Naive thymus-derived CD8-positive, alpha-beta T cell (primary cell): ENCODE data around the gene SEH1L. TPM values are rescaled to one million over a fixed set of nuclear protein-coding genes. Genes with fewer than 3 reads are reported as not detected.
A peak's percentile ranks its signal among the peaks of the same experiment; 100 is the strongest.
"Not testable (repeated sequence)": the region's sequence is repeated elsewhere in the genome, so short reads cannot be mapped to it uniquely, and the experiment has no call there.

ENCODE experiments used
- ATAC-seq, 2 donors: fragments of 150-1000 bp; cut with Tn5 transposase in 1 of 2; sonication (Bioruptor Pico), chemical (Tn5 transposase) in 1 of 2; 1 replicate in 1 of 2; 2 replicates in 1 of 2; pipeline ENCODE4 v1.10.0; 2021; ENCODE audit warnings: mild to moderate bottlenecking in 2 of 2, moderate library complexity in 2 of 2
- POLR2A ChIA-PET: fragments of 350-600 bp; sonication (Branson Sonifier 250); formaldehyde crosslinking; loops from one replicate; lab custom pipeline; 2021; ENCODE audit warnings: antibody characterized with exemption; lab: Charles Lee
- DNase-seq, 10 donors: peaks; one replicate each; pipeline versions ENCODE4 v3.0.0 to v3.0.0-alpha.2; 2020 to 2022
- H3K27ac Mint-ChIP-seq, 10 donors: one replicate each; pipeline ENCODE4 v1.8.0; 2020 to 2022; ENCODE audit warnings: mild to moderate bottlenecking in 10 of 10, mixed read lengths in 10 of 10, moderate library complexity in 4 of 10, inconsistent platforms in 1 of 10
- H3K27me3 Mint-ChIP-seq, 5 donors: one replicate each; pipeline ENCODE4 v1.8.0; 2021 to 2022; ENCODE audit warnings: mixed read lengths in 5 of 5
- H3K36me3 Mint-ChIP-seq, 3 donors: one replicate each; pipeline ENCODE4 v1.8.0; 2020 to 2022; ENCODE audit warnings: mixed read lengths in 3 of 3, mild to moderate bottlenecking in 2 of 3, inconsistent platforms in 1 of 3
- H3K4me1 Mint-ChIP-seq, 4 donors: one replicate each; pipeline ENCODE4 v1.8.0; 2021 to 2022; ENCODE audit warnings: mixed read lengths in 4 of 4
- H3K4me3 Mint-ChIP-seq, 10 donors: one replicate each; pipeline ENCODE4 v1.8.0; 2020 to 2022; ENCODE audit warnings: mild to moderate bottlenecking in 10 of 10, mixed read lengths in 10 of 10, moderate library complexity in 6 of 10, inconsistent platforms in 1 of 10
- H3K9me3 Mint-ChIP-seq, 9 donors: one replicate each; pipeline ENCODE4 v1.8.0; 2020 to 2022; ENCODE audit warnings: mixed read lengths in 9 of 9, mild to moderate bottlenecking in 3 of 9, inconsistent platforms in 1 of 9, moderate library complexity in 1 of 9
- polyA plus RNA-seq, 3 donors: library from polyadenylated mRNA; unstranded; fragments of 300-500 nt; fragmentation: Illumina TruSeq; gene quantifications; one replicate each; pipeline ENCODE4 v1.2.3, GENCODE V29; 2021
- total RNA-seq, 8 experiments: library from RNA in 2 of 8; stranded (reverse) in 2 of 8; gene quantifications; one replicate each; pipeline ENCODE4 v1.2.3 and lab custom pipeline; 2021 to 2026

Gene SEH1L
- total and polyA plus RNA-seq, 5 experiments from 2014 or later = 25.5 to 41.7 (median 37.1) TPM

DNA sequence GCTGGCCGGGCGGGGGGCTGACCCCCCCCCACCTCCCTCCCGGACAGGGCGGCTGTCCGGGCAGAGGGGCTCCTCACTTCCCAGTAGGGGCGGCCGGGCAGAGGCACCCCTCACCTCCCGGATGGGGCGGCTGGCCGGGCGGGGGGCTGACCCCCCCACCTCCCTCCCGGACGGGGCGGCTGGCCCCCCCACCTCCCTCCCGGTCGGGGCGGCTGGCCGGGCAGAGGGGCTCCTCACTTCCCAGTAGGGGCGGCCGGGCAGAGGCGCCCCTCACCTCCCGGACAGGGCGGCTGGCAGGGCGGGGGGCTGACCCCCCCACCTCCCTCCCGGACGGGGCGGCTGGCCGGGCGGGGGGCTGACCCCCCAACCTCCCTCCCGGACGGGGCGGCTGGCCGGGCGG, 32.3 kb downstream of the SEH1L start:
- H3K4me3 Mint-ChIP-seq, POLR2A ChIA-PET, H3K27me3 Mint-ChIP-seq, H3K27ac Mint-ChIP-seq, ATAC-seq, DNase-seq, H3K9me3 Mint-ChIP-seq, H3K4me1 Mint-ChIP-seq: not testable (repeated sequence)
- H3K36me3 Mint-ChIP-seq = peaks cover 3 to 46% (median 5%) of the 10 kb centered on the region in 3 donors

DNA sequence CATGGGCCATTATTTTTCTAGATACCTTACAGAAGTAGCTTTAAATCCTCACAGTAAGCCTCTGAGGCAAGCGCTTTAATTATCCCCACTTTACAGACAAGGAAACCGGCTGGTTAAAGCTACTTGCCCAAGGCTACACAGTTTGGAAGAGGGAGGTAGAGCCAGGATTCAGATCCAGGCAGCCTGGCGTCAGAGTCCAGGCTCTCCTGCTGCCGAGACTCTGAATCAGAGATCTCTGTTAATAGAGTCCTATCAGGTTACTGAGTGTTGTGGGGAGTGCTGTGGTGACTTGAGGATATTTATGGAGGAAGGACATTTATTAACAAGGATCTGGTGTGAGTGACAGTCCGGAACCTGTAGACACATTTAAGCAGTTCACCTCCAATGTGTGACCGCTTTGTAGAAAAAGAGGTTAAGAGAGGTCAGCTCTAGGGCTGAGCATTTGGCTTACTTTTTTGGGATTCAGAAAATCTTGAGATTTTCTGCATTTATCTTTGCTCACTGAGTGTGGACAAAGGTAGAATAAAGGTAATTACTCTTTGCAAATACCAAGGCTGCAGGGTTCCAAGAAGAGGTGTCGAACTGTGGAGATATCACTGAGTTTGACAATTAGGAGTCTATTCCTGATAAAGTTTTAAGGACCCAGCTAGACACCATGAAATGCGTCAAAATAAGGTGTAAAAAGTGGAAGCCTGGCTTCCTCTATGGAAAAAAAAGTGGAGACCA, 41.7 kb downstream of the SEH1L start:
- ATAC-seq (no peak), DNase-seq (no peak)
- Mint-ChIP-seq H3K27ac (peak overlapping the region in 9 of 10 donors; percentile 45 to 97 (median 93)), H3K4me3 (peak overlapping the region; percentile 89 to 99 (median 97)), H3K36me3 (peaks cover 0 to 11% (median 0%) of the 10 kb centered on the region in 3 donors), H3K4me1 (peaks cover 18 to 34% (median 20%) of the 10 kb centered on the region in 4 donors), H3K27me3 (no peaks in the 10 kb centered on the region), H3K9me3 (no peaks in the 10 kb centered on the region)
- POLR2A ChIA-PET = interaction anchor here (0.5 to 3.5 kb wide), 5 partner anchors 12 to 287 kb away, joined by 3 to 41 read pairs (median 6); partner anchors contain the start of genes CEP76, PSMG2 and SEH1L

DNA sequence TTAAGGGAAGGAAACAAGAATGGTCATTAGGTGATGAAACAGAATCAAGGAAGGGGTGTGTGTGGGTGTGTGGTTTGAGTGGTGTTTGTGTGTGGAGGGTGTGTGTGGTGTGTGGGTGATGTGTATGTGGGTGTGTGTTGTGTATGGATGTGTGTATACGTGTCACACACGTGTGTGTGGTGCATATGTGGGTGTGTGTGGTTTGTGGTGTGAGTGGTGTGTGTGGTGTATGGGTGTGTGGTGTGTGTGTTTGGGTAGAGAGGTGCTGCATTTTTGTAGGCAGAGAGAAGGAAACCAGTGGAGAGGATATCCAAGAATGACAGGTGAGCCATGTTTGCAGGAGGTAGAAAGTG, 42.3 kb downstream of the SEH1L start:
- H3K27me3 Mint-ChIP-seq = no peaks in the 10 kb centered on the region
- peak overlapping the region; percentile 80 to 97 (median 91) for H3K27ac Mint-ChIP-seq
- POLR2A ChIA-PET = interaction anchor here (2.0 to 3.5 kb wide), 3 partner anchors 13 to 287 kb away, joined by 6 to 41 read pairs (median 7); partner anchors contain the start of genes CEP76, PSMG2 and SEH1L
- H3K9me3 Mint-ChIP-seq = no peaks in the 10 kb centered on the region
- H3K4me3 Mint-ChIP-seq = peak overlapping the region; percentile 89 to 99 (median 97)
- ATAC-seq = no peak
- H3K36me3 Mint-ChIP-seq = peaks cover 0 to 9% (median 0%) of the 10 kb centered on the region in 3 donors
- peaks cover 18 to 34% (median 20%) of the 10 kb centered on the region in 4 donors for H3K4me1 Mint-ChIP-seq
- peak in 4 of 10 donors; percentile 4 to 42 (median 8) for DNase-seq

DNA sequence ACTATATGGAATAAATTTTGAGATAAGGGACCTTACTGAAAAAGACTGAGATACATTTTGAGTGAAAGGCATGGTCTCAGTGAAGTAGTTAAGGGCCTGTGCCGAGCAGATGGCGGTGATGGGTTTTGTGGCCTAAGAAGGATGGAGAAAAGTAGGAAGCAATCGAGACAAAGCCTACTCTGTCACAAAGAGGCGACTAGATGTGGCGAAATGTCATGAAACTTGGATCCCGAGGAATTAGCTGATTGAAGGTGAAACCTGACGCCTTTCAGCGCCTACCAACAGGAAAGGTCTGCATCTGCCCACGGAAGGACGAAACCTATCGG, 42.8 kb downstream of the SEH1L start:
- ATAC-seq = no peak

DNA sequence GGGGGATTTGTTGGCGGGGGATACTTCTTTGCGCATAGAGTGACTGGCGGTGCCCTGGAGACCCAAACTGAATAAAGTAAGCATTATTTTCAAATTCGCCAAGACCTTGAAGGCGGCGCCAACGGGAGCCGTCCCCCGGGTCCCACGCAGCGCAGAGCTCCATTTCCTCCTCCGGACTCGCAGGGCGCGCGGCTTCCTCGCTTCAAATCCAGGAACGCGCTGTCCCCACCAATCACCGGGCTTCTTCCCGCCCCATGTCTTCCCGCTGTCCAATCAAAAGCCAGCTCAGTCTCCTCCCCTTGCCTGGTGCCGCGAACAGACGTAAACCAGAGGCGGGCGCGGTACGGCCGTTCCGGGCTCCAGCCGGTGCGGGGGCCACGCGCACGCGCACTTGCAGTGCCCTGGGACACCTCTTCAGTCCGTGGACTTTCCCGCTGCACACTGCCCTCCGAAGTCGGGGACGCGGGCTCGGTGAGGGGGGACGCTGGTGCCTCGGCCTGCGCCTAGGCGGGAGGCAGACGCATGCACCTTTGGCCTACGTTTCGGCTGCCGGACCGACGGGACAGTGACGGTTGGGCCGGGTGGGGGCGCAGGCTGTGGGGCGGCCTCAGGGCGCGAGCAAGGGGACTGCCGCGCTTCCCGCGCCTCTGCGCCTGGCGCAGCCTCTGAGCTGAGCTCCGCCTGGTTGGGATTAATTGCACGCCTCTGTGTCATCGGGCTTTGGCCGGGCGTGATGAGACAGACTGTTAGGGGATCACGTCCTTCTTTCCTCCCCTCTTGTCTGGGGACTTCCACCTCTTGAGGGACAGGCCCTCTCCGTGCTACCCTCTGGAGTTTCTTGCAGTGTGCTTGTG, 43.4 kb downstream of the SEH1L start, which contains the start of gene CEP192:
Gene CEP192, plus strand, starts transcription at position 396 of the 854 bp plus-strand sequence. CDS start 8,063 bp downstream, outside the sequence.
- H3K4me3 Mint-ChIP-seq = peak within 1 kb of the TSS; percentile 89 to 99 (median 97)
- peak; percentile 93 to 97 for ATAC-seq
- peak within 1 kb of the TSS; percentile 84 to 98 (median 94) for H3K27ac Mint-ChIP-seq
- no peaks in the 10 kb centered on the region for H3K9me3 Mint-ChIP-seq
- DNase-seq = peak; percentile 95 to 99 (median 97)
- peaks cover 0 to 6% (median 0%) of the 10 kb centered on the region in 3 donors for H3K36me3 Mint-ChIP-seq
- POLR2A ChIA-PET = interaction anchor here (0.8 to 3.5 kb wide), 9 partner anchors 9 to 614 kb away, joined by 3 to 41 read pairs (median 7); partner anchors contain the start of genes AFG3L2, CEP76, PSMG2 and PTPN2
- no peaks in the 10 kb centered on the region for H3K27me3 Mint-ChIP-seq
- peaks cover 18 to 34% (median 20%) of the 10 kb centered on the region in 4 donors for H3K4me1 Mint-ChIP-seq

More for the DNA sequence above, 42.8 kb downstream of the SEH1L start:
- POLR2A ChIA-PET = interaction anchor here (0.8 to 3.5 kb wide), 8 partner anchors 9 to 614 kb away, joined by 3 to 41 read pairs (median 7); partner anchors contain the start of genes AFG3L2, CEP76, PSMG2 and PTPN2
- Mint-ChIP-seq H3K4me1 (peaks cover 18 to 34% (median 20%) of the 10 kb centered on the region in 4 donors), H3K9me3 (no peaks in the 10 kb centered on the region), H3K27ac (peak overlapping the region; percentile 80 to 98 (median 94)), H3K27me3 (no peaks in the 10 kb centered on the region), H3K4me3 (peak overlapping the region; percentile 89 to 99 (median 97)), H3K36me3 (peaks cover 0 to 6% (median 0%) of the 10 kb centered on the region in 3 donors)
- peak in 1 of 10 donors; percentile 2 for DNase-seq

DNA sequence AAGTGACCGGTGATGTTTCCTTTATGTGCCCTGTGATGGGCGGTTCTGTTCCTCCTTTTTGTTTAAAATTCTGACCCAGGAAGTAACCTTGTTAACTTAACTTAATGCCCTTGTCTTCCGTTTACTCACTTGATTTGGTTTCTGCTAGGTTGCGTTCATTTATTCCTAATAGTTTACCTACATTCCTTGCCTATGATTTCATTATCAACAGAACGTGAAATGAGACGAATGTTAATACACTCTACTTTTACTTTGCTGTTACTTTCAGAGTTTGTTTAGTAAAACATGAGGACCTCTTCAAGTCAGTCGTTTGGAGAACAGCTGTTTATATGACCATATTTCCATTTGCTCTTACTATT, 44.0 kb downstream of the SEH1L start:
- ATAC-seq (no peak), DNase-seq (no peak)
- H3K27ac Mint-ChIP-seq = peak overlapping the region; percentile 84 to 98 (median 94)
- no peaks in the 10 kb centered on the region for H3K27me3 Mint-ChIP-seq
- H3K4me1 Mint-ChIP-seq = peaks cover 18 to 34% (median 20%) of the 10 kb centered on the region in 4 donors
- POLR2A ChIA-PET = interaction anchor here (1.0 to 3.5 kb wide), 5 partner anchors 43 to 289 kb away, joined by 3 to 41 read pairs (median 8); partner anchors contain the start of genes CEP76, PSMG2, PTPN2 and SEH1L
- H3K36me3 Mint-ChIP-seq = peaks cover 0 to 3% (median 0%) of the 10 kb centered on the region in 3 donors
- no peaks in the 10 kb centered on the region for H3K9me3 Mint-ChIP-seq
- peak overlapping the region; percentile 89 to 99 (median 97) for H3K4me3 Mint-ChIP-seq

DNA sequence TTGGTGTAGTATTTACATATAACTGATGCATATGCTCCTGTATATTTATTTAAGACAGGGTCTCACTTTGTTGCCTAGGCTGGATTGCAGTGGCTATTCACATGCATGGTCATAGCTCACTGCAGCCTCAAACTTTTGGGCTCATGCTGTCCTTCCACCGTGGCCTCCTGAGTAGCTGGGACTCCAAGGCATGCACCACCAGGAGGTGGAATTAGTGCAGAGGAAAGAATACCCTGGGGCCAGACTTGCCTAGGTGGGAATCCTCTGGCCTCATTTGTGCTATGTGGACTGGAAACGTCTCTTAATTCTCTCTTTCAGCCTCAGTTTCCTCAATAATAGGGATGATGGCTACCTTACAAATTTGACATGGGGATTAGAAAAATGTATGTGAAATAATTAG, 45.6 kb downstream of the SEH1L start:
- peaks cover 23 to 34% (median 24%) of the 10 kb centered on the region in 4 donors for H3K4me1 Mint-ChIP-seq

DNA sequence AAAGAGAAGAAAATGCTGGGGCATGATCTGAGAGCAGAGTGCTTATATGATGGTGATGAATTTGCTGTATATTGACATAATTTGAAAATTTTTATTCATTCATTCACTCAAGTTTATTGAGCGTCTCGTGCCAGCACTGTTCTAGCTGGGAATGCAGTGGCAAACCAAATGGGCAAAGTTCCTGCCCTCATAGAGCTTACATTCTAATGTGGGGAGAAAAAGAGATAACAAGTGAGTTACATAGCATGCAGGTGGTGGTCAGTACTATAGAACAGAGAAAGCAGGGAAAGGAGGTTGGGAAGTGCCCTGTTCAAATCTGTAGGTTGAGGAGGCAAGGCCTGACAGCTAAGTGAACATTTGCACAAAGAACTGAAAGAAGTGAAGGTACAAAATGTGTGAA, 47.6 kb downstream of the SEH1L start:
- Mint-ChIP-seq H3K9me3 (no peaks in the 10 kb centered on the region), H3K27ac (no peak overlapping the region), H3K4me3 (no peak overlapping the region), H3K4me1 (peaks cover 18 to 25% (median 19%) of the 10 kb centered on the region in 4 donors), H3K27me3 (no peaks in the 10 kb centered on the region), H3K36me3 (peaks cover 0 to 11% (median 0%) of the 10 kb centered on the region in 3 donors)
- POLR2A ChIA-PET = interaction anchor here (0.7 kb wide), 1 partner anchor 20 kb away, joined by 7 read pairs; no protein-coding TSS in a partner anchor
- ATAC-seq (no peak), DNase-seq (no peak)

More for the DNA sequence above, 45.6 kb downstream of the SEH1L start:
- H3K27me3 Mint-ChIP-seq = no peaks in the 10 kb centered on the region
- POLR2A ChIA-PET = no interaction called here
- DNase-seq (no peak), ATAC-seq (no peak)
- peak overlapping the region in 5 of 10 donors; percentile 8 to 99 (median 98) for H3K4me3 Mint-ChIP-seq
- H3K27ac Mint-ChIP-seq = no peak overlapping the region
- no peaks in the 10 kb centered on the region for H3K36me3 Mint-ChIP-seq
- no peaks in the 10 kb centered on the region for H3K9me3 Mint-ChIP-seq

DNA sequence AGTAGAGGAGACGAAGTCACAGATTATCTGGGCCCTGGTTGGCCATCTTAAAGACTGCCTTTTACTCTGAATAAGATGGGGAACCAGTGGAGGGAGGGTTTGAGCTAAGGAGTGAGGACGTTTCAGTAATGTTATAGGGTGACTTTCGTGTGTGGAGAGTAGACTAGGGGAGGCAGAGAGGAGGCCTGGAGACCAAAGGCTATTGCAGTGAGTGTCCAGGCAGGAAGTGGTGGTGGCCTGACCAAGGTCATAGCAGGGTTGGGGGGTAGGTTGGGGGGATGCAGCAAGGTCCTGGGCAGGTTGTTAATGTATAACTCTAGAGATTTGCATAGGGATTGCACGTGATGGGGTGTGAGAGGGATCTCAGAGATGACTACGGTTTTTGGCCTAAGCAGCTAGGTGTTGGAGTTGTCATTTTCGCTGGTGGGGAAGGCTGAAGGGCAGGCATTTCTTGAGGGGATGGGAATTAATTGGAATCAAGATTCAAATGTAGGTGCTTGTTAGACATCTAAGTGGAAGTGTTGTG, 48.2 kb downstream of the SEH1L start:
- no peak overlapping the region for H3K4me3 Mint-ChIP-seq
- H3K4me1 Mint-ChIP-seq = peaks cover 12 to 19% (median 15%) of the 10 kb centered on the region in 4 donors
- no peaks in the 10 kb centered on the region for H3K27me3 Mint-ChIP-seq
- POLR2A ChIA-PET = no interaction called here
- peaks cover 0 to 17% (median 0%) of the 10 kb centered on the region in 3 donors for H3K36me3 Mint-ChIP-seq
- no peak overlapping the region for H3K27ac Mint-ChIP-seq
- ATAC-seq = no peak
- DNase-seq = no peak
- H3K9me3 Mint-ChIP-seq = no peaks in the 10 kb centered on the region

DNA sequence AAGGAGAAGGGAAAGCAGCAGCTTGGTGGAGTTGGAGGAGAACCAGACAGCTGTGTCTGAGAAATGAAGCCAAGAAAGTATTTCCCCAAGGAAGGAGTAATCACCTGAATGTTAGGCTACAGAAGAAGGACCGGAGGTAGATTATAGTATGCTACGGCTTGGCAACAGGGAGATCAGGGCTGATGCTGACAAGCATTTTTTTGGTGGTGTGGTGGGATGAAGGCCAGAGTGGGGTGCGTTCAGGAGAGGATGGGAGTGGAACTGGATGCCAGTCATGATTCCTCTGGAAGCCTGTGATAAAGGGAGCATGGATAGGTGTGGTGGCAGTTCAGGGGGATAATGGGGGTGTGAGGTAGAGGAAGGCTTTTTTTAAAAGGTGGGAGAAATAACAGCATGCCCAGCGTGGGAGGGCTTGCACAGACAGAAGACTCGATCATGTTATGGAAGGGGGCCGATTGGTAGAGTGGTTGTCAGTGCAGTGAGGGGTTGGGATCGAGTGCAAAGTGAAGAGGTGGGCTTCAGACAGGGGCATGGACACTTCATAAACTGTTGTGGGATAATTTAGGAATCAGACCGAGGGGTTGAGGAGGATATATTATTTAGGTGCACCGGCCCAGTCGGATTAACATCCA, 49.0 kb downstream of the SEH1L start:
- no peak for ATAC-seq
- H3K27me3 Mint-ChIP-seq = no peaks in the 10 kb centered on the region
- no peak for DNase-seq
- H3K36me3 Mint-ChIP-seq = peaks cover 0 to 23% (median 0%) of the 10 kb centered on the region in 3 donors
- H3K9me3 Mint-ChIP-seq = no peaks in the 10 kb centered on the region
- no peak overlapping the region for H3K4me3 Mint-ChIP-seq
- H3K4me1 Mint-ChIP-seq = peaks cover 10 to 17% (median 13%) of the 10 kb centered on the region in 4 donors
- POLR2A ChIA-PET = no interaction called here
- H3K27ac Mint-ChIP-seq = no peak overlapping the region

DNA sequence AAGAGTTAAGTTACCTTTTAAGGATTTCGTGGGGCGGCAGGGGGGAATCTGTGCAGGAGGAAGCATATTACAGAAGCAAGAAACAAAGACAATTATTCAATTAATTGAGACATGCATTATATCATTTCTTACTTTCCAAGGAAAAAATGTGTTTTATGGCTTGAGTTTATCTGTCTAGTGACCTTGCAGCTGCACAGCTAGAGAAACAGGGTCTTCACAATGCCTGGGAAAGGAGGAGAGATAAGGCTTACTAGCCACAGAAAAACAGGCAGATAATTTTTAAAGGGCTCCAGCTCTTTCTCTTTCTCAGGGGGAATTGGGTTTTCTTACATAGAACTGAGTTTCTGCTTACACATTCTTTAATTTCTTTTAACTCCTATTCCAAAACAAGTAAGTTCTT, 49.5 kb downstream of the SEH1L start:
- Mint-ChIP-seq H3K4me1 (peaks cover 10 to 11% (median 10%) of the 10 kb centered on the region in 4 donors), H3K36me3 (peaks cover 0 to 25% (median 0%) of the 10 kb centered on the region in 3 donors), H3K27ac (peak overlapping the region in 1 of 10 donors; percentile 21)
- POLR2A ChIA-PET, DNase-seq, H3K4me3 Mint-ChIP-seq, H3K9me3 Mint-ChIP-seq, ATAC-seq, H3K27me3 Mint-ChIP-seq: not testable (repeated sequence)
